T-helper 2 cell treated with Interferon-gamma antibody and Interleukin-4, amounts not matched to agents 100 ng/mL and 5 ng/mL, for 36 hours (primary cell): ENCODE data around the gene PCTP. TPM values are rescaled to one million over a fixed set of nuclear protein-coding genes. Genes with fewer than 3 reads are reported as not detected.

Experiments used
- intact Hi-C: fragments of 100-400 bp; cut with micrococcal nuclease; formaldehyde crosslinking; loops from one replicate; pipeline ENCODE4 v1.15.1; 2023
- total RNA-seq: library from RNA; stranded (reverse); gene quantifications from 2 replicates; pipeline ENCODE4 v1.2.3, GENCODE V29; 2022

The PCTP gene
- total RNA-seq: 7.8 and 9.0 TPM in 2 replicates

- intact Hi-C loops: loop anchor here (5.0 to 10.0 kb wide), 2 partner anchors 326 to 784 kb away; partner anchors contain the start of genes COX11, MMD and STXBP4
These were observed at the start of gene PCTP for GRCh38 chr17:55750750-55751657. Gene PCTP (plus strand): TSS chr17:55751051. CDS start chr17:55751104, 53 bp downstream.

DNA sequence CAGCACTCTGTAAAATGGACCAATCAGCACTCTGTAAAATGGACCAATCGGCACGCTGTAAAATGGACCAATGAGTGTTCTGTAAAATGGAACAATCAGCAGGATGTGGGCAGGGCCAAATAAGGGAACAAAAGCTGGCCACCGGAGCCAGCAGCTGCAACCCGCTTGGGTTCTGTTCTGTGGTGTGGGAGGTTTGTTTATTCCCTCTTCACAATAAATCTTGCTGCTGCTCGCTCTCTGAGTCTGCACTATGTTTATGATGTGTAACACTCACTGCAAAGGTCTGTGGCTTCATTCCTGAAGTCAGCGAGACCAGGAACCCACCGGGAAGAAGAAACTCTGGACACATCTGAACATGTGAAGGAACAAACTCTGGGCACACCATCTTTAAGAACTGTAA lies 48.7 kb upstream of the PCTP start:
- intact Hi-C loops: no loop called here

DNA sequence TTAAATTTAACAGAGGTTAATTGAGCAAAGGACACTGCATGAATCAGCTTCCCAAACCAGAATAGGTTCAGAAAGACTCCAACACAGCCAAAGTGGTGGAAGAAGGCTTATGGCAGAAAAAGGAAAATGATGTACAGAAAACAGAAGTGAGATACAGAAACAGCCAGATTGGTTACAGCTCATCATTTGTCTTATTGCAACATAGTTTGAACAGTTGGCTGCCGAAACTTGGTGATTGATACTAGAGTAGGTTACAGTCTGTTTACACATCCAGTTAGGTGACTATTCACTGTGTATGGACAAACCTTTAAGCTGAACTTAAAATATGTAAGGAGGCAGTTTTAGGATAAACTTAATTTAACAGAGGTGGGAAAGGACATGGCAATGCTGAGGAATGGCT lies 46.5 kb upstream of the PCTP start:
- intact Hi-C loops: no loop called here

DNA sequence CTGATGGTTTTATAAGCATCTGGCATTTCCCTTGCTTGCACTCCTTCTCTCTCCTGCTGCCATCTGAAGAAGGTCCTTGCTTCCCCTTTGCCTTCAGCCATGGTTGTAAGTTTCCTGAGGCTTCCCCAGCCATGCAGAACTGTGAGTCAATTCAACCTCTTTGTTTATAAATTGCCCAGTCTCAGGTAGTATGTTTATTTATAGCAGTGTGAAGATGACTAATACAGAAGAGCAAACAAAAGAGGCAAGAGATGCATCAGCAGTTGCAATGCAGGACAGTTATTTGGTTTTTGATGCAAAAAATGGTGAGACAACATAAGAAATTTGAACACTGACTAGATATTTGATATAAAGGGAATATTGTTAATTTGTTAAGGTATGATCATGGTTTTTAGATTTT lies 45.0 kb upstream of the PCTP start:
- intact Hi-C loops: no loop called here

DNA sequence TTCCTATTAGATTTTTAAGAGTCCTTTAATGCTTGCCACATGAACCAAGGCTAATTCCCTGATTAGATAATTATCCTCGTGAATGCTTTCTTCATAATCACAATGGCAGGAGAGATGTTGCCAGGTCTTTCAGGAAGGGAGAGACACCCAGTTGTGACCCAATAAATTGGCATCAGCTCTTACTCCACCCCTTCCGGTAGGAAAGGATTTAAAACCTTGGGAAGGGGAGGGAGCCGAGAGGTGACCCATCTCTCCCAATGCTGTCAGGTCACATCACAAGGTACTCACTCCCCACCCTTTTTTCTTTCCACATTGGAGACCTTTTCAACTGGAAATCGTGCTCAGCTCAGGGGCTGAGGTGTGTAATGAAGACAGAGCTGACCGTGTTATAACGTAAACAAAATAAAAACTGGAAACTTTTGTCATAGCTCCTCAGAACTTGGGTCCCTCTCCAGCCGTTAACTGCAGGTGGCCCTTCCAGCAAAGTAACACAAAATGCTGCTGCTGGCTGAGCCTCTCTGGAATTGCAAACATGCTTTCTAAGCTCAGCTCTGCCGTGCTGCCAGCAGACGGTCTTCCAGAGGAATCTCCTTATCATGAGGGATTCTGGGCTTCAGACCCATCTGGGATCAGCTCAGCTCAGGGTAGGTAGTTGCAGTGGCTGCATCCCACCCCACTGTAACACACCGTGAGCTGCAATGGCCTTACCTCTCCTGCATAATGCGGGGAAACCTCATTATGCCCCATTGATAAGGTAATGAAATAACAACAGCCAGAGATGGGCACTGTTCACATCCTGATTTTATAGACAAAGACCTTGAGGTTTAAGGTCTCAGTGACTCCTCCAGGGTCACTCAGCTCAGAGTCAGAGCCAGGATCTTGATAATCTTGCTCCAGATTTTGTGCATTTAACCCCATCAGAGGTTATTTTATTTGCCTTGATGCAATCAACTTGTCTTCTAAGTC lies 43.8 kb upstream of the PCTP start:
- intact Hi-C loops: no loop called here

DNA sequence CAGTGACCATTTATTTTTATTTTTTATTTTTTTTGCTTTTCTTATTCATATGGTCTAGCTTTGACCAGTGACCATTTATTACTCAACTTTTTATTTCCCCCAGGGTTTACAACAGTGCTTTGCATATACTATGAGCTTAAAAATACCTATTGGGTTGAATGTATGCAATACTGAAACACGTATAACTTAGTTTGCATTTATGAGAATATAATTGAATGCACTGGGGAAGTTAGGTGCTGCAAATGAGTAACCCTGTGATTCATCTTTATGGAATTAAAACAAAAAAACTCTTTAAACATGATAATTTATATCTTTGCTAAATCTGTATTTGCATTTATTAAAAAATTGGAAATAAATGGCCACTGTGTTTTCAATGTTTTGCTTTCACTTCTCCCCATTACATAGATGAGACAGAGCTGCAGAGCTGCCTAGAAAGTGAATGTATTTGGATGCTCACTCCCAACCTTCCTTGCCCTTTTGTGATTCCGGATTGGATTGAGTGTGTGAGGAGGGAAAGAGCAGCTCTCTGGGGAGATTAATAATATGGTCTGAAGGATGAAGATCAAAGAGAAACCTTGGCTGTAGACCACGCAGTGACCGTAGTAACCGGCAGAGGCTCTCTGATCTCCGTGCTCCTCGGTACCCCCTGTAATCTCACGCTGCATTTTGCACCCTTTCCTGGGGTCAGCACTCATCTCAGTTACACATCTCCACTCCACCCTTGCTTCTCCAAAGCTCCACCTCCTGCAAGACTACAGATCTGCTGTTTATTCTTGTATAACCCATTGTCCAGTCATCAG lies 42.5 kb upstream of the PCTP start:
- intact Hi-C loops: no loop called here

- intact Hi-C loops: no loop called here
These were observed 41.4 kb upstream of the PCTP start for GRCh38 chr17:55709440-55709839.

GRCh38 chr17:55709984-55710383 lies 40.9 kb upstream of the PCTP start:
- intact Hi-C loops: no loop called here

GRCh38 chr17:55710410-55710809 lies 40.4 kb upstream of the PCTP start:
- intact Hi-C loops: no loop called here

- intact Hi-C loops: no loop called here
These were observed 39.9 kb upstream of the PCTP start for GRCh38 chr17:55710829-55711496.

DNA sequence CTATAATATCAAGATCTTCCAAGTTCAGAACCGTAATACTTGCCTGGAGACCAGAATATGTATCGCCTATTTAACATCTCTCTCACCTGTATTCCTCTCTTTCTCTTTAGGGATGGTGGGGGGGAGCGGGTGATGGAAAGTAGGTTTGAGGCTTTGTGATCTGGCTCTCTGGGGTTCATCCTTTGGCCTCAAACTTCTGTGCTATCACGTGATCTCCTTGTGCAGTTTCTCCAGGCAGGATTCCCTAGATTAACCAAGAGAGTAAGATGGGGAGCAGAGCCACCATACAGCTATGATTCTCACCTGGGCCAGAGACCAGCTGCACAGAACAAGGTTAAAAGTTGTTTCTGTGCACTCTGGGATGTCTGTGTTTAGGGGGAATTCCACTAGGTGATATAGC lies 33.4 kb upstream of the PCTP start:
- intact Hi-C loops: no loop called here

DNA sequence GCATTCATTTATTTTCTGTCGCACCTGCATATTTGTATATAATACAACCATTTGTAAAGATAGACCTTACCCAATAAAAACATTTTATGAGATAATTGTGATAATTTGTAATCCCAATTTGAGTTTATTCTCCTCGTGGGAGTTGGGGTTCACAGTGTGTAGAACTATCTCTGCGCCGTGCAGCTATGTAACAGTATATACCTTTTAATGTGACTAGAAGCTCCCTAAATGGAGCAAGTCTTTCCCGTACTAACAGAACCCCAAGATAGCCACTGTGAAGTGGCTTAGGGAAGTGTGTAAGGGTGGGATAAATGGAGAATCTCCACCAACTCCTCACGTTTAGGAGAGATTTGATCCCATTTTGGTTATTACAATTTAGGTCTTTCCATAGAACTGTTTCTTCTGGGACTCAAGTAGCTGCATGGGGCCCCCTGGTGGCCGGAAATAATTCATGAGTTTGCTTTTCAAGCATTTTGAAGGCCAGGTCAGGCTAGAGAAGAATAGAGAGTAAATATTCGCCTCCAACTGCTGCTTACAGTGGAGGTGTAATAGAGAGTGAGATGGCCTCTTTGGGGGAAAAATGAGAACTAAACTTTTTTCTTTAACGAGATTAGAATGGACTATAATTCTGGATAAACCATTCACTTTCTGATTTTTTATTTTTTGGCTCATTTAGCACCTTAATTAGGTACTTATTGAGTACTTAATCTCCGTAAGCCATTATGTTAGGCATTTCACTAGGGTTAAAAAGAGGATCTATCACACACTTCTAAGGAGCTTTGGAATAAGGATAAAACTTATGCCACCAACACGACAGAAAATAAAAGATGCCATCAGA lies 32.7 kb upstream of the PCTP start:
- intact Hi-C loops: loop anchor here (1.0 kb wide), 1 partner anchor 192 kb away; no protein-coding TSS in a partner anchor

DNA sequence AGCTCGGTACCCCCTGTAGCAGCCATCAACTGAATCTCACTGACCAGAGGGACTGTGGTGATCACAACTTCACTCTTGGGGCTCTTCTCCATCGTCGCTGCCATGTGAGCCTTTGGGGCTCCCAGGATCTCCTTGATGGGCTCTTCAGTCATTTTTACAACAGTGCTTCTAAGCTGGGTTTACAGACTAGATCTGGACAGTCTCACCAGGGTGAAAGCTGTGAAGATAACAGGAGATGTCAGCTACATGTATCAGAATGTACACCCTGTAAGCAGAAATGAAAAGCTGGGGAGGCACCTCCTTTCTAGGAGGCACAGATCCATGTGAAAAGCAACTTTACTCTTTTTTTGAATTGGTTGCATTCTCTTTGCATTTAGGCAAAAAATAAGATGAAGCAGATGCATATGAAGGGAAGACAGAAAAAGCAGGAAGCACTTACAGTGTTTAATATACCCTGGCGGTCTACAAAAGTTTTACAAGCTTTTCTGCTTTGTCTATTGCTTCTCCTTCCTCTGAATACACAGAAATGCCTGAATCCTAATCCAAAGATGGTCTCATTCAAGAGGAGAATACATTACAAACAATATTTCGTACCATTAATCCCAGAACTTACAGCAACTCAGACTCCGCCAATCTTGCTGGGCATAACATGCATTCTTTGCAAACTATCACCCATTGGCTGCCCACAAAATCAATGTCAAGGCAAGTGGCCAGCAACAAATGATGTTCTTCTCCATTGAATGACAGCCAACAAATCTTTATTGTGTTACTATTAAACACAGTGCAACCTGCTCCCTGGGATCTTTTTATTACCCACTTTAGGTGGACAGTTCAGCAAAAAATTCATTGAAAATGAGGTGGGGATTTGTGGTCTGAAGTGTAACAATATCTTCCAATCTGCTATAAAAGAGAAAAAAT lies 29.7 kb upstream of the PCTP start:
- intact Hi-C loops: no loop called here

- intact Hi-C loops: no loop called here
These were observed 28.7 kb upstream of the PCTP start for GRCh38 chr17:55722016-55722736.

DNA sequence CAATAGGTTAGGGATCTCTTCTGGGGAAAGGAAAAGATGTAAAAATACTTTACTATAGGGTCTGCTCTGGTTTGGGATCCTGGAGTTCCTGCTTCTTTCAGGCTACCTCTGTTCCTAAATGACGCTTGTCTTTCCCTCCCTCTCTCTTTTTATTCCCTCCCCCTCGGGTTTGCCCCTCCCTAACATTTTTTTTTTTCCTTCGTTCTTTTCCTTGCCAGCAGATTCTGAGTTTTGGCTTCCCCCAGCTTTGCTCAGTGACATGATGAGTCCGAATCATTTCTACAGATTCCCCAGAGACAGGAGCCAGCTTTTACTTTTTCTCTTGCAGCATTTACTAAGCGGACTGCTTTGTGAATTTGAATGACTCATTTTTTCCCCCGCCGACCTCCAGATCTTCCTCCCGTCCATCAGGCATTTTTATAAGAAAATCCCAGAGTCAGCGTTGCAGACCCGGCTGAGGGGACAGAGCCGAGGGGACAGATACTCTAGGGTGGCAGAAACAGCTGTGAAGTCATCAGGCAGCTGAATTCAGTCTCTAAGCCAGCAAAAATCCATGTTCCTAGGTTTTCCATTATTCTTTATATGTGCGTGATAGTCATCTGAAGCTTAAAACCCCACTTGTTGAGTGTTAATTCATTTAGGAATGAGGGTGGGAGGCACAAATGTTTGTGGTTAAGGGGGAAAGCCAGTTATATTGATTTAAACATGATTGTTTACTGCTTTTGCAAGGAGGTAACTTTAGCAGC lies 27.9 kb upstream of the PCTP start, which contains the start of gene TMEM100:
Gene TMEM100, minus strand, starts transcription at position 123 of the 746 bp plus-strand sequence. CDS start 1,794 bp downstream, outside the sequence.
- intact Hi-C loops: no loop called here

DNA sequence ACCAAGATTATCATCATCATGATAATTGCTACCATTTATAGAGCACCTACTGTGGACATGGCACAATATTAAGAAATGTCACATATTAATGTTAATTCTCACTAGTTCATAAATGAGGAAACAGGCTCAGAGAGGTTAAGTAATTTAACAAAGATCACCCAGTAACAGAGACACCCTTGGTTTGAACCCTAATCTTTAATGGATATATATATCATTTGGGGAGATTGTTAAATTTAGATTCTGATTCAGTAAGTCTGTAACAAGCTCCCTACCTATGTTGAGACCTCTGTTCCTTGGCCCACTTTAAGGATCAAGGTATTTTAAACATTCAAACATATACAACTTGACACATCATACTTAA lies 27.4 kb upstream of the PCTP start:
- intact Hi-C loops: no loop called here

GRCh38 chr17:55726440-55726839 lies 24.4 kb upstream of the PCTP start:
- intact Hi-C loops: no loop called here
